Measurements from ENCODE around the gene PRODH2. TPM values are rescaled to one million over a fixed set of nuclear protein-coding genes. Genes with fewer than 3 reads are reported as not detected.

The PRODH2 gene
- total RNA-seq, 2 experiments from 2014 or later, result not detected

GRCh38 chr19:35787227-35787799 lies 25.3 kb downstream of the PRODH2 start:
- Mint-ChIP-seq H3K27ac (no peak overlapping the region), H3K27me3 (no peaks in the 10 kb centered on the region), H3K9me3 (ENCODE audit: low read depth) (no peaks in the 10 kb centered on the region), H3K36me3 (no peaks in the 10 kb centered on the region), H3K4me3 (no peak overlapping the region), H3K4me1 (no peaks in the 10 kb centered on the region)
- CTCF ChIA-PET, result no interaction called here
- ATAC-seq, result no peak
- no peak for DNase-seq

DNA sequence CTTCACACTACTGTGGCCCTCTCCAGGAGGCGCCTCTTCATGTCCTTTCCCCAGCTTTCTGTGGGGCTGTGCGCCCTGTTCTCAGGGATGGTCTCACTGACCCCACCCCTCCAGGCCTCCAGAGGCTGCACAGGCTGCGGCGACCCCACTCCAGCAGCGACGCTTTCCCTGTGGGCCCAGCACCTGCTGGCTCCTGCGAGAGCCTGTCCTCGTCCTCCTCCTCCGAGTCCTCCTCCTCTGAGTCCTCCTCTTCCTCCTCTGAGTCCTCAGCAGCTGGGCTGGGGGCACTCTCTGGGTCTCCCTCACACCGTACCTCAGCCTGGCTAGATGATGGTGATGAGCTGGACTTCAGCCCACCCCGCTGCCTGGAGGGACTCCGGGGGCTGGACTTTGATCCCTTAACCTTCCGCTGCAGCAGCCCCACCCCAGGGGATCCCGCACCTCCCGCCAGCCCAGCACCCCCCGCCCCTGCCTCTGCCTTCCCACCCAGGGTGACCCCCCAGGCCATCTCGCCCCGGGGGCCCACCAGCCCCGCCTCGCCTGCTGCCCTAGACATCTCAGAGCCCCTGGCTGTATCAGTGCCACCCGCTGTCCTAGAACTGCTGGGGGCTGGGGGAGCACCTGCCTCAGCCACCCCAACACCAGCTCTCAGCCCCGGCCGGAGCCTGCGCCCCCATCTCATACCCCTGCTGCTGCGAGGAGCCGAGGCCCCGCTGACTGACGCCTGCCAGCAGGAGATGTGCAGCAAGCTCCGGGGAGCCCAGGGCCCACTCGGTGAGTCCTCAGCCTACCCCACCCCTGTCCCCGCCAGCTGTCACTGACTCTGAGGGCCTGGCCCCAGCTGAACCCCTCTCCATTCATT lies 26.1 kb downstream of the PRODH2 start:
- DNase-seq (no peak), ATAC-seq (no peak)
- no peak overlapping the region for H3K27ac Mint-ChIP-seq
- H3K9me3 Mint-ChIP-seq (ENCODE audit: low read depth), result no peaks in the 10 kb centered on the region
- H3K4me1 Mint-ChIP-seq, result no peaks in the 10 kb centered on the region
- CTCF ChIA-PET, result interaction anchor here (1.3 kb wide), 1 partner anchor 33 kb away, joined by 3 read pairs; no protein-coding TSS in a partner anchor
- no peak overlapping the region for H3K4me3 Mint-ChIP-seq
- H3K27me3 Mint-ChIP-seq, result no peaks in the 10 kb centered on the region
- H3K36me3 Mint-ChIP-seq, result no peaks in the 10 kb centered on the region

DNA sequence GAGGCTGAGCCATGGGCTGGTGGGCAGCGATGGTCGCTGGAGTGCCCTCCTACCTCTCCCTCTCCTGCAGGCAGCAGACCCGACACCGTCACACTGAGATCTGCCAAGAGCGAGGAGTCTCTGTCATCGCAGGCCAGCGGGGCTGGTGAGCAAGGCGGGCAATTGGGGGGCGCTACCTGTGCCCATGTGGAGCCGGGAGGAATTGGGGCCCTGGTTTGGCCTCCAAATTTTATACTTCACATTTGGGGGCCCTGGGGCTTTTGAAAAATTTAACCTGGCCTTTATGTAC lies 27.4 kb downstream of the PRODH2 start:
- CTCF ChIA-PET, result interaction anchor here (1.3 kb wide), 1 partner anchor 34 kb away, joined by 3 read pairs; no protein-coding TSS in a partner anchor
- no peak for ATAC-seq
- H3K9me3 Mint-ChIP-seq (ENCODE audit: low read depth), result no peaks in the 10 kb centered on the region
- no peaks in the 10 kb centered on the region for H3K27me3 Mint-ChIP-seq
- H3K27ac Mint-ChIP-seq, result no peak overlapping the region
- H3K4me1 Mint-ChIP-seq, result no peaks in the 10 kb centered on the region
- H3K4me3 Mint-ChIP-seq, result no peak overlapping the region
- peaks cover 1% of the 10 kb centered on the region for H3K36me3 Mint-ChIP-seq
- DNase-seq, result no peak

GRCh38 chr19:35784503-35785338 lies 27.9 kb downstream of the PRODH2 start:
- no peak for ATAC-seq
- Mint-ChIP-seq H3K9me3 (ENCODE audit: low read depth) (no peaks in the 10 kb centered on the region), H3K4me1 (no peaks in the 10 kb centered on the region), H3K36me3 (peaks cover 1% of the 10 kb centered on the region), H3K27me3 (no peaks in the 10 kb centered on the region), H3K4me3 (no peak overlapping the region), H3K27ac (no peak overlapping the region)
- CTCF ChIA-PET, result no interaction called here
- DNase-seq, result no peak

DNA sequence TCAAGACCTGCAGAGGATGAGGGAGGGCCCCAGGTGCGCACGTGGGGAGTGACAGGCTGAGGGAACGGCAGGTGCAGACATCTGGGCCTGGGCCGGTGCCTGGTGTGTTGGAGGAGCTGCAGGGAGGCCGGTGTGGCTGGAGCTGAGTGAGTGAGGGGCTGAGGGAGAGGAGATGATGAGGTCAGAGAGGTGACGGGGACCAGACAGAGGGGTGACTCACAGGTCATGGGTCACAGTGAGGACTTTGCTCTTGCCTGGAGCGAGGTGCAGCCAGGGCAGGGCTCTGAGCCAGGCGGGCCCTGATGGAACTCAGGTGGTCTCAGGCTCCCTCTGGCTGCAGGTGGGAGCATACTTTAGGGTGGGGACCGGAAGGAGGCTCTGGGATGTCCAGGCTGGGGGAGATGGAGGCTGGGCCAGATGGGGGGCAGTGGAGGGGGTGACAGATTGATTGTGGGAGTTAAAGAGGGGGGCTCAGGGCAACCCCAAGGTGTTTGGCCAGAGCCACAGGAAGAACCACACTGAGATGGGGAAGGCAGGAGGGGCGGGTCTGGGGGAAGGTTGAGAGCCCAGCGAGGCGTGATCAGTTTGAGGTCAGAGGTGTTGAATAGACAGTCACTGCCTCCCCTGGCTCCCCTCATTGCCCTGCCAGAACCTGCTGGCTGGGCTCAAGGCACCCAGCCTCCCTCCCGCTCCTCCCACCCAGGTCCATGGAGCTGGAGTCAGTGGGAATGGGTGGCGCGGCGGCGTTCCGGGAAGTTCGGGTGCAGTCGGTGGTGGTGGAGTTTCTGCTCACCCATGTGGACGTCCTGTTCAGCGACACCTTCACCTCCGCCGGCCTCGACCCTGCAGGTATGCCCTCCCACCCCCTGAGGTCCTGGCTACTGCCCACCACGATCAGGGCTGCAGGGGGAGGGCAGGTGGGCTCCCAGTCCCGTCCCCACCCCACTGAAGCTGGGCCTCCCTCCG lies 28.9 kb downstream of the PRODH2 start:
- H3K27ac Mint-ChIP-seq, result no peak overlapping the region
- H3K4me3 Mint-ChIP-seq, result no peak overlapping the region
- peaks cover 2% of the 10 kb centered on the region for H3K36me3 Mint-ChIP-seq
- CTCF ChIA-PET, result no interaction called here
- DNase-seq (no peak), ATAC-seq (no peak)
- H3K9me3 Mint-ChIP-seq (ENCODE audit: low read depth), result no peaks in the 10 kb centered on the region
- H3K27me3 Mint-ChIP-seq, result no peaks in the 10 kb centered on the region
- H3K4me1 Mint-ChIP-seq, result no peaks in the 10 kb centered on the region

DNA sequence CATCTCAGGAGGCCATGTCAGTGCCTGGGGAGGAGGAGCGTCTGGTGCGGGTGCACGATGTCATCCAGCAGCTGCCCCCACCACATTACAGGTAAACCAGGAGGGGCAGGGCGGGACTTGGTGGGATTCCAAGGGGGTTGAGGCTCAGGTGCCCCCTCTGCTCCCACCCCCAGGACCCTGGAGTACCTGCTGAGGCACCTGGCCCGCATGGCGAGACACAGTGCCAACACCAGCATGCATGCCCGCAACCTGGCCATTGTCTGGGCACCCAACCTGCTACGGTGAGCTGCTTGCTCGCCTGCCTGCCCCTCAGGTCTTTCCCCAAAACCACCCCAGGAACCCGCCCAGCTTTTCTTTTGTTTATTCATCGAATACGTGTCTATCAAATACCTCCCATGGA lies 30.1 kb downstream of the PRODH2 start:
- CTCF ChIA-PET, result no interaction called here
- DNase-seq, result no peak
- H3K4me1 Mint-ChIP-seq, result no peaks in the 10 kb centered on the region
- no peaks in the 10 kb centered on the region for H3K27me3 Mint-ChIP-seq
- H3K4me3 Mint-ChIP-seq, result no peak overlapping the region
- H3K9me3 Mint-ChIP-seq (ENCODE audit: low read depth), result no peaks in the 10 kb centered on the region
- H3K36me3 Mint-ChIP-seq, result peaks cover 2% of the 10 kb centered on the region
- ATAC-seq, result no peak
- no peak overlapping the region for H3K27ac Mint-ChIP-seq

DNA sequence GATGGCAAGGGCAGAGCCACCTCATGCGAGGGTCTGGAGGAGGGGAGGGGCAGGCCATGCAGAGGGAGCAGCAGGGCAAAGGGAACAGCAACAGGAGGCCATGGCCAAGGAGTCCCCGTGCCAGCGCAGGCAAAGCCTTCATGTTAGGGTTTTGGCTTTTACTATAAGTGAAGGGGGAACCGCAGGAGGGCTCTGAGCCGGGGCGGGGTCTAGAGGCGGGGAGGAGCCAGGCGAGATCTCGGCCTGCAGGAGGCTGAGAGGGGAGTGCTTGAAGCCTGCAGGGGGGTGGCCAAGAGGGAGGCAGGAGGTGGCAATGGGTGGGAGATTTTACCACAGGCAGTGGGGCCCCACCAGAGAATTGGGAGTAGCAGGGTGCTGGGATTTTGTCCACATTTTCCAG lies 31.0 kb downstream of the PRODH2 start:
- no peaks in the 10 kb centered on the region for H3K9me3 Mint-ChIP-seq (ENCODE audit: low read depth)
- CTCF ChIA-PET, result no interaction called here
- DNase-seq (no peak), ATAC-seq (no peak)
- no peak overlapping the region for H3K27ac Mint-ChIP-seq
- peaks cover 2% of the 10 kb centered on the region for H3K36me3 Mint-ChIP-seq
- H3K4me3 Mint-ChIP-seq, result no peak overlapping the region
- H3K4me1 Mint-ChIP-seq, result peaks cover 5% of the 10 kb centered on the region
- no peaks in the 10 kb centered on the region for H3K27me3 Mint-ChIP-seq

DNA sequence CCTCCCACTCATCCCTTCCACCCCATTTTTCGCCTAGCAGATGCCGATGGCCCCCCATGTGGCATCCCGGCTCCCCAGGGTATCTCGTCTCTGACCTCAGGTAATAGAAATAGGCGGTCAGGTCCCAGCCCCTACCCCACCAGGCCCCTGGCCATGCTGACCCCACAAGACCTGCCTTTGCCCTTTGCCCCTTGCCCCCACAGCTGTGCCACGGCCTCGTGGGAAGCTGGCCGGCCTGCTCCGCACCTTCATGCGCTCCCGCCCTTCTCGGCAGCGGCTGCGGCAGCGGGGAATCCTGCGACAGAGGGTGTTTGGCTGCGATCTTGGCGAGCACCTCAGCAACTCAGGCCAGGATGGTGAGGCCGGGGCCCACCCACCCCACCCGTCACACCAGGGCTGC lies 31.9 kb downstream of the PRODH2 start:
- Mint-ChIP-seq H3K27me3 (no peaks in the 10 kb centered on the region), H3K27ac (no peak overlapping the region), H3K4me3 (no peak overlapping the region), H3K9me3 (ENCODE audit: low read depth) (no peaks in the 10 kb centered on the region), H3K36me3 (peaks cover 2% of the 10 kb centered on the region), H3K4me1 (peaks cover 14% of the 10 kb centered on the region)
- CTCF ChIA-PET, result no interaction called here
- DNase-seq (no peak), ATAC-seq (no peak)

GRCh38 chr19:35780058-35780457 lies 32.6 kb downstream of the PRODH2 start:
- ATAC-seq (no peak), DNase-seq (no peak)
- no peak overlapping the region for H3K4me3 Mint-ChIP-seq
- peaks cover 2% of the 10 kb centered on the region for H3K36me3 Mint-ChIP-seq
- H3K4me1 Mint-ChIP-seq, result peaks cover 15% of the 10 kb centered on the region
- H3K27me3 Mint-ChIP-seq, result no peaks in the 10 kb centered on the region
- no peak overlapping the region for H3K27ac Mint-ChIP-seq
- CTCF ChIA-PET, result no interaction called here
- H3K9me3 Mint-ChIP-seq (ENCODE audit: low read depth), result no peaks in the 10 kb centered on the region

GRCh38 chr19:35779033-35779432 lies 33.6 kb downstream of the PRODH2 start:
- ATAC-seq, result no peak
- DNase-seq, result peak; percentile 35
- peaks cover 21% of the 10 kb centered on the region for H3K4me1 Mint-ChIP-seq
- H3K27me3 Mint-ChIP-seq, result no peaks in the 10 kb centered on the region
- H3K9me3 Mint-ChIP-seq (ENCODE audit: low read depth), result no peaks in the 10 kb centered on the region
- H3K4me3 Mint-ChIP-seq, result no peak overlapping the region
- H3K27ac Mint-ChIP-seq, result no peak overlapping the region
- CTCF ChIA-PET, result no interaction called here
- H3K36me3 Mint-ChIP-seq, result peaks cover 2% of the 10 kb centered on the region

DNA sequence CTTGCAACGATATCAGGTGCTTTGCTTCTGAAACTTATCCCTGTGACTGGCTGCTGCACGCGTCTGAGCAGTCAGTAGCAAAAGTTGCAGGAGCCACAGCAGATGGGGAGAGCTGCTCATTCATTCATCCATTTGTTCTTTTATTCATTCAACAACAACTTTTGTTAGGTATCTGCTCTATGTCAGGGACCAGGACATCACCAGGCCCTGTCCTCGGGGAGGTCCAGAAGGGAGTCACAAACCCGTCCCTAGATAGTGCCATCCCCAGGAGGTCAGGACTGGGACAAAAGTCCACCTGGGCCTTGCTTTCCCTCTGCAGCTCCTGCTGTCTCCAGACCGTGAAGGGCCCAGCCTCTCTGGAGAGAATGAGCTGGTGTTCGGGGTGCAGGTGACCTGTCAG lies 34.7 kb downstream of the PRODH2 start:
- no peak overlapping the region for H3K4me3 Mint-ChIP-seq
- no peak overlapping the region for H3K27ac Mint-ChIP-seq
- DNase-seq (peak; percentile 40), ATAC-seq (no peak)
- CTCF ChIA-PET, result no interaction called here
- peaks cover 2% of the 10 kb centered on the region for H3K36me3 Mint-ChIP-seq
- H3K4me1 Mint-ChIP-seq, result peaks cover 21% of the 10 kb centered on the region
- no peaks in the 10 kb centered on the region for H3K9me3 Mint-ChIP-seq (ENCODE audit: low read depth)
- no peaks in the 10 kb centered on the region for H3K27me3 Mint-ChIP-seq

DNA sequence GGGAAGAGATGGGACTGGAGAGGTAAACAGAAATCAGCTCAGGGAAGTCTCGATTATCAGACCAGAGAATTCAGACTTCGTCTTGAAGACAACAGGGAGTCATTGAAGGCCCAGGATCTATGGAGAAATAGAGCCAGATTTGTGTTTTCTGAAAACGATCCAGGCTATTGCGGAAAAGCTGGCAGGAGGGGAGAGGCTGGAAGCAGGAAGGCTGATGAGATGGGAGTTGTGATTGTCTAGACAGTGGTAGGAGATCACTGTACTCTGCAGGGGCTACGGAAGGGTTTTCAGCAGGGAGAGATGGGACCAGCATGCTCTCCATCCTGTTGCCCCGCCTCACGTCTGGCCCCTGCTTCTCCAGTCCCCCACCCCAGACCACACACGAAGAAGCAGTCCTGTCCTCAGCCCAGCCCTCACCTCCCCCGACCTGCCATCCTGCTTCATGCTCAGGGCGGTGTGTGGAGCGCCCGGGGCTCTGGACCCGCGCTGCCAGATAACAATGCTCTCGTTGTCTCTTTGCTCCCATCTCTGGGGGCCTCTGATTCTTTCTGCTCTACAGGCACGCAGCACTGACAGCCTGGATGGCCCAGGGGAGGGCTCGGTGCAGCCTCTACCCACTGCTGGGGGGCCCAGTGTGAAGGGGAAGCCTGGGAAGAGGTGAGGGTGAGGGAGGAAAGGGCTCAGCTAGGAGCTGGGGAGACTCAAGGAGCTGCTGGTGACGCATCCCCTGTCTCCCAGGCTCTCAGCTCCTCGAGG lies 35.4 kb downstream of the PRODH2 start:
- peak overlapping the region; percentile 83 for H3K4me3 Mint-ChIP-seq
- H3K36me3 Mint-ChIP-seq, result peaks cover 2% of the 10 kb centered on the region
- H3K27ac Mint-ChIP-seq, result no peak overlapping the region

More for the DNA sequence above, 35.4 kb downstream of the PRODH2 start:
- ATAC-seq (no peak), DNase-seq (no peak)
- Mint-ChIP-seq H3K9me3 (ENCODE audit: low read depth) (no peaks in the 10 kb centered on the region), H3K27me3 (no peaks in the 10 kb centered on the region), H3K4me1 (peaks cover 21% of the 10 kb centered on the region)
- CTCF ChIA-PET, result interaction anchor here (1.1 to 1.3 kb wide), 2 partner anchors 42 to 83 kb away, joined by 3 read pairs; no protein-coding TSS in a partner anchor
